Endodermal cell (in vitro differentiated cells): ENCODE results near the gene MSRB2. TPM values are rescaled to one million over a fixed set of nuclear protein-coding genes. Genes with fewer than 3 reads are reported as not detected.
"Not testable (repeated sequence)": the region's sequence is repeated elsewhere in the genome, so short reads cannot be mapped to it uniquely, and the experiment has no call there.

Experiments
- DNase-seq: peaks from one replicate; pipeline ENCODE4 v3.0.0-alpha.2; 2017
- H3K27ac ChIP-seq: 2 replicates; pipeline ENCODE4 v1.5.1; 2013; ENCODE audit warnings: mild to moderate bottlenecking, low read depth, low read length, moderate library complexity
- H3K27me3 ChIP-seq: 2 replicates; pipeline ENCODE4 v1.6.1; 2013; ENCODE audit warnings: mild to moderate bottlenecking, low read length, moderate library complexity; ENCODE audit not compliant: insufficient read depth, control insufficient read depth, poor library complexity, severe bottlenecking
- H3K36me3 ChIP-seq: 2 replicates; pipeline ENCODE4 v1.7.0; 2013; ENCODE audit warnings: mild to moderate bottlenecking, low read length, moderate library complexity; ENCODE audit not compliant: control insufficient read depth, insufficient read depth
- H3K4me1 ChIP-seq: one replicate; pipeline ENCODE4 v1.7.0; 2013; ENCODE audit warnings: low read length; ENCODE audit not compliant: control insufficient read depth, insufficient read depth
- H3K4me3 ChIP-seq: 2 replicates; pipeline ENCODE4 v1.5.1; 2013; ENCODE audit warnings: mild to moderate bottlenecking, low read length, moderate library complexity
- H3K9ac ChIP-seq: 2 replicates; pipeline ENCODE4 v1.6.1; 2013; ENCODE audit warnings: mild to moderate bottlenecking, low read length, moderate library complexity; ENCODE audit not compliant: poor library complexity, severe bottlenecking; ENCODE audit errors: extremely low read depth
- H3K9me3 ChIP-seq: 2 replicates; pipeline ENCODE4 v1.6.1; 2013; ENCODE audit warnings: mild to moderate bottlenecking, low read length, moderate library complexity; ENCODE audit not compliant: control insufficient read depth
- H3K27ac Mint-ChIP-seq: 2 replicates; pipeline ENCODE4 v1.8.0; 2020; ENCODE audit warnings: mixed read lengths
- H3K27me3 Mint-ChIP-seq: 2 replicates; pipeline ENCODE4 v1.8.0; 2021; ENCODE audit warnings: mild to moderate bottlenecking, mixed read lengths; ENCODE audit not compliant: insufficient read depth
- H3K36me3 Mint-ChIP-seq: 2 replicates; pipeline ENCODE4 v1.8.0; 2020; ENCODE audit warnings: low read depth, mixed read lengths
- H3K4me1 Mint-ChIP-seq: 2 replicates; pipeline ENCODE4 v1.8.0; 2020; ENCODE audit warnings: mixed read lengths
- H3K4me3 Mint-ChIP-seq: 2 replicates; pipeline ENCODE4 v1.8.0; 2020; ENCODE audit warnings: mild to moderate bottlenecking, moderate library complexity, mixed read lengths
- H3K9me3 Mint-ChIP-seq: 2 replicates; pipeline ENCODE4 v1.8.0; 2020; ENCODE audit warnings: mild to moderate bottlenecking, mixed read lengths
- CTCF ChIP-seq: fragments of 200-600 bp; sonication (generic); conservative IDR thresholded peaks from 2 replicates; pipeline ENCODE4 v1.5.0; 2021; ENCODE audit warnings: antibody characterized with exemption, mild to moderate bottlenecking
- WGBS, 2 experiments: methylation state at CpG; one replicate each; pipeline versions ENCODE4 v1.1.5 to v1.1.7; 2013; ENCODE audit warnings: missing lambda C conversion rate in 2 of 2, mixed read lengths in 1 of 2; ENCODE audit not compliant: insufficient coverage in 1 of 2, insufficient read length in 1 of 2; 5-methylcytosine and 5-hydroxymethylcytosine counted together
- total RNA-seq, 2 donors: library from RNA; stranded (reverse); fragmentation: NEBNext Ultra II Directional in 1 of 2; extraction: Animal tissue kit (Norgen Biotek cat#: 25700) in 1 of 2; gene quantifications; 2 replicates in 1 of 2; 3 replicates in 1 of 2; pipeline ENCODE4 v1.2.1, GENCODE V29; 2021

Gene MSRB2
- total RNA-seq, 2 donors from 2014 or later = 40.4 to 42.5 TPM

- WGBS, 2 experiments = 91 to 100% methylated on average over 2 to 3 of the region's 3 CpGs
- H3K36me3 ChIP-seq = no peaks in the 10 kb centered on the region
- no peak overlapping the region for H3K4me3 Mint-ChIP-seq
- DNase-seq = no peak
- no peaks in the 10 kb centered on the region for H3K9me3 Mint-ChIP-seq
- H3K4me1 Mint-ChIP-seq = no peaks in the 10 kb centered on the region
- TF ChIP-seq CTCF = no peak
- no peak overlapping the region for H3K27ac ChIP-seq
- H3K9ac ChIP-seq = no peak overlapping the region
- no peaks in the 10 kb centered on the region for H3K27me3 ChIP-seq
- H3K36me3 Mint-ChIP-seq = no peaks in the 10 kb centered on the region
- H3K27ac Mint-ChIP-seq = no peak overlapping the region
- H3K4me3 ChIP-seq = no peak overlapping the region
- no peaks in the 10 kb centered on the region for H3K4me1 ChIP-seq
- no peaks in the 10 kb centered on the region for H3K27me3 Mint-ChIP-seq
- H3K9me3 ChIP-seq = no peaks in the 10 kb centered on the region
These were observed 24.5 kb upstream of the MSRB2 start for GRCh38 chr10:23070913-23071218.

GRCh38 chr10:23072593-23072992 is 22.8 kb upstream of the MSRB2 start:
- DNase-seq, H3K27ac Mint-ChIP-seq: not testable (repeated sequence)

DNA sequence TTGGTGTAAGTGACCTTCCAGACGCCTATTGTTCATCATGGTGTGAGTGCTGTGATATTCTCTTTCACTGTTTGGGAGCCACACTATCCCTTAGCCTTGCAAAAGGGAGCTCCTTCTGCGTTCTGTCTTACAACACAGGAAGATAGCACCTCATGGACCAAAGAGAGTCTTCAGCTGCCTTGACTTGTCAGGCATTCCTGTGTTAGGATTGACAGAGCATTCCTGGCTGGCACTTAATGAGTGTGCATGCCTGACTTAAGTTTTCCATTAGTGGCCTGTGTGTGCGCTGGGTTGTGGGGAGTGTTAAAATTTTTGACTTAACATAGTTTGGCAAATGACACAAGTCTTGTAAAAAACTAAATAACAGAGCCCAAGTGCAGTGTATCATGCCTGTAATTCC is 21.9 kb upstream of the MSRB2 start:
- no peaks in the 10 kb centered on the region for H3K27me3 Mint-ChIP-seq
- H3K4me3 Mint-ChIP-seq = no peak overlapping the region
- TF ChIP-seq CTCF = no peak
- H3K27ac ChIP-seq = no peak overlapping the region
- no peaks in the 10 kb centered on the region for H3K4me1 ChIP-seq
- 93 to 94% methylated on average over 2 to 3 of the region's 3 CpGs for WGBS, 2 experiments
- no peaks in the 10 kb centered on the region for H3K27me3 ChIP-seq
- no peaks in the 10 kb centered on the region for H3K36me3 Mint-ChIP-seq
- no peak overlapping the region for H3K27ac Mint-ChIP-seq
- no peaks in the 10 kb centered on the region for H3K9me3 Mint-ChIP-seq
- H3K9me3 ChIP-seq = no peaks in the 10 kb centered on the region
- H3K4me1 Mint-ChIP-seq = no peaks in the 10 kb centered on the region
- no peak overlapping the region for H3K4me3 ChIP-seq
- no peaks in the 10 kb centered on the region for H3K36me3 ChIP-seq
- H3K9ac ChIP-seq = no peak overlapping the region
- no peak for DNase-seq

More at GRCh38 chr10:23072593-23072992, 22.8 kb upstream of the MSRB2 start:
- H3K27ac ChIP-seq, H3K4me1 ChIP-seq, H3K27me3 Mint-ChIP-seq, H3K9me3 Mint-ChIP-seq, H3K4me1 Mint-ChIP-seq, H3K4me3 ChIP-seq, H3K36me3 ChIP-seq, H3K4me3 Mint-ChIP-seq, H3K36me3 Mint-ChIP-seq, H3K9ac ChIP-seq, H3K27me3 ChIP-seq, H3K9me3 ChIP-seq: not testable (repeated sequence)
- WGBS, 2 experiments = 93% methylated on average over 3 of the region's 3 CpGs; no CpG with 5 or more reads in 1 of the 2 experiments

- no peak overlapping the region for H3K27ac Mint-ChIP-seq
- no peaks in the 10 kb centered on the region for H3K9me3 Mint-ChIP-seq
- peaks cover 4% of the 10 kb centered on the region for H3K4me1 Mint-ChIP-seq
- no peaks in the 10 kb centered on the region for H3K27me3 Mint-ChIP-seq
- H3K4me3 Mint-ChIP-seq = no peak overlapping the region
- Histone ChIP-seq H3K27ac (no peak overlapping the region), H3K9ac (no peak overlapping the region), H3K4me3 (no peak overlapping the region), H3K9me3 (no peaks in the 10 kb centered on the region), H3K36me3 (no peaks in the 10 kb centered on the region), H3K27me3 (no peaks in the 10 kb centered on the region), H3K4me1 (peaks cover 3% of the 10 kb centered on the region)
- H3K36me3 Mint-ChIP-seq = no peaks in the 10 kb centered on the region
- WGBS, 2 experiments = 93 to 96% methylated on average over 3 of the region's 3 CpGs
- no peak for DNase-seq
- no peak for TF ChIP-seq CTCF
These were observed 19.7 kb upstream of the MSRB2 start for GRCh38 chr10:23075672-23076071.
